Cardiac fibroblast (primary cell): ENCODE measurements around the gene FNDC11.
A peak's percentile ranks its signal among the peaks of the same experiment; 100 is the strongest.

Source experiments
- DNase-seq, 2 donors: peaks; one replicate each; pipeline versions ENCODE4 v3.0.0 to v3.0.0-alpha.2; 2010; ENCODE audit warnings: low read depth in 2 of 2
- H3K4me3 ChIP-seq, 2 donors: replicated peaks in 1 of 2; 1 replicate in 1 of 2; 2 replicates in 1 of 2; pipeline ENCODE4 v1.5.1; 2011; ENCODE audit warnings: low read depth in 2 of 2, low read length in 2 of 2, mild to moderate bottlenecking in 2 of 2, moderate library complexity in 1 of 2
- CTCF ChIP-seq: IDR thresholded peaks from one replicate; pipeline ENCODE4 v1.5.1; 2011; ENCODE audit warnings: low read depth, mild to moderate bottlenecking, low read length, inconsistent platforms

The FNDC11 gene

GRCh38 chr20:63548542-63548941, 5.4 kb upstream of the FNDC11 start:
- H3K4me3 ChIP-seq = no peak overlapping the region
- TF ChIP-seq CTCF = no peak
- no peak for DNase-seq

- no peak for DNase-seq
- TF ChIP-seq CTCF = no peak
Observed at GRCh38 chr20:63549019-63549418, 4.9 kb upstream of the FNDC11 start.

GRCh38 chr20:63549679-63550282, 4.2 kb upstream of the FNDC11 start:
- no peak overlapping the region for H3K4me3 ChIP-seq
- TF ChIP-seq CTCF = no peak
- DNase-seq = no peak

More at GRCh38 chr20:63549019-63549418, 4.9 kb upstream of the FNDC11 start:
- no peak overlapping the region for H3K4me3 ChIP-seq

GRCh38 chr20:63551068-63551467, 2.9 kb upstream of the FNDC11 start:
- no peak for TF ChIP-seq CTCF
- no peak overlapping the region for H3K4me3 ChIP-seq
- peak; percentile 35 to 46 for DNase-seq

GRCh38 chr20:63552481-63553249, 1.3 kb upstream of the FNDC11 start:
- no peak for TF ChIP-seq CTCF
- H3K4me3 ChIP-seq = no peak overlapping the region
- no peak for DNase-seq

- no peak for TF ChIP-seq CTCF
- DNase-seq = peak; percentile 89 to 90
- peak overlapping the region; percentile 62 to 63 for H3K4me3 ChIP-seq
Observed at GRCh38 chr20:63553251-63553932, 567 bp upstream of the FNDC11 start.
